Measurements from ENCODE around the gene CSK.

CSK gene

DNA sequence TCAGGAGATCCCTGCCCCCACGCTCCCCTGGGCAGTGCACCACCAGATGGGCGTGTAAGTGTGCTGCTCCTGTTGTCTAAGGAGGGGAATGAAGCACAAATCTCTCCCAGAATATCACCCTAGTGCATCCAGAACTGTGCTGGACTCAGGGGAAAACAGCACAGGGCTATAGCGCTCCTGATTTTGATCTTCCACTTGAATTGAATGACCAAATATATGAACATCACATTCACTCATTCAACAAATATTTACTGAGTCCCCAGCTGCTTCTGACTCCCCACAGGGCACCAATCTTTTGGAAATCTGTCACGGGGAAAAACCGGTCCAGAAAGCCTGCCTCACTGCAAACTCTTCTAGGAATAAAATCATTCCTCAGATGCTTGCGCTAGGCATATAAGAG lies 47.0 kb downstream of the CSK start:
- no peak for DNase-seq

DNA sequence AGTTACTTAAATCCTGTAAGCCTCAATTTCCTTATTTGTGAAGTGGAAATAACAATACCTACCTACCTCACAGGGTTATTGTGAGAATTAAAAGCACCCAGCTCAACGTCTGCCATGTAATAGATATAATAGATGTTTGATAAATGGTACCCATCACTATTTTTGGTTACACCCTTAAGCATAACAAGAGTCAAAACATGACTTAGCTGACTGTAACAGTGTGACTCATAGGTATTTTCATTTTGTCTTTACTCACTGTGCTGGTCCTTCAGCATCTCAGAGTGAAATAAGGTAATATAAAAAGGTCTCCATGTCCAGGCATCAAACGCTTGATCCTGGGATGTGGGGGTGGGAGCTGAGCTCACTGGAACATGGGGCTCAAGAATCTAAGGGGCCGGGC lies 47.6 kb downstream of the CSK start:
- no peak for DNase-seq

DNA sequence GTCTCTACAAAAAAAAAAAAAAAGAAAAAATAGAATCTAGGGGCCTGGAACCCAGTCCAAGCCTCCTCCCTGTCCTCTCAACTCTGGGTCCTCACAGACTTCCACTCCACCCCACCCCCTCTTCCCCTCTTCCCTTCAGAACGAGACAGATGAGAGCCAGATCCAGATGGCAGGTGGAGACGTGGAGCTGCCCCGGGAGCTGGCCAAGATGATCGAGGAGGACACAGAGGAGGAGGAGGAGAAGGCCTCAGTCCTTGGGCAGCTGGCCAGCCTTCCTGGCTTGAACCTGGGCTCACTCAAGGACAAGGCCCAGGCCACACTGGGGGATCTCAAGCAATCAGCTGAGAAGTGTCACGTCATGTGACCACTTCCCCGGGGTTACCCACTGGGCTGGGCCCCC lies 48.1 kb downstream of the CSK start:
- no peak for DNase-seq

DNA sequence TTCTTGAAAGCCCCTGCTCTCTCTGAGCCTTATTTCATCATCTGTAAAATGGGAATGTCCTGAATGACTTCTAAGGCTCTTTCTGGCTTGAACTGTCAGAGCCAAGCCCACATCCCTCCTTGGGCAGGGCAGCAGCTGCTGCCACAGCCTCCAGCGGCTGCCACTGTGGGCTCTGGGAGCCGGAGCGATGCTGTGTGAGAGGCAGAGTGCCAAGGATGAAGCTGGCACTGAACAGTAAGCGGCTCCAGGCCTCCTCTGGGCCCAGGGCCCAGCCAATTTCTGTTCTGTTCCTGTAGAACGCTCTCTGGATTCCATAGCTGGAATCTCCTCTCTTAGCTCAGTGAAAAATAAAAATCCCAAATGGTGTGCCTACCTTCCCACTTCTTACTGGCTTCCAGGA lies 49.0 kb downstream of the CSK start:
- DNase-seq, result no peak

DNA sequence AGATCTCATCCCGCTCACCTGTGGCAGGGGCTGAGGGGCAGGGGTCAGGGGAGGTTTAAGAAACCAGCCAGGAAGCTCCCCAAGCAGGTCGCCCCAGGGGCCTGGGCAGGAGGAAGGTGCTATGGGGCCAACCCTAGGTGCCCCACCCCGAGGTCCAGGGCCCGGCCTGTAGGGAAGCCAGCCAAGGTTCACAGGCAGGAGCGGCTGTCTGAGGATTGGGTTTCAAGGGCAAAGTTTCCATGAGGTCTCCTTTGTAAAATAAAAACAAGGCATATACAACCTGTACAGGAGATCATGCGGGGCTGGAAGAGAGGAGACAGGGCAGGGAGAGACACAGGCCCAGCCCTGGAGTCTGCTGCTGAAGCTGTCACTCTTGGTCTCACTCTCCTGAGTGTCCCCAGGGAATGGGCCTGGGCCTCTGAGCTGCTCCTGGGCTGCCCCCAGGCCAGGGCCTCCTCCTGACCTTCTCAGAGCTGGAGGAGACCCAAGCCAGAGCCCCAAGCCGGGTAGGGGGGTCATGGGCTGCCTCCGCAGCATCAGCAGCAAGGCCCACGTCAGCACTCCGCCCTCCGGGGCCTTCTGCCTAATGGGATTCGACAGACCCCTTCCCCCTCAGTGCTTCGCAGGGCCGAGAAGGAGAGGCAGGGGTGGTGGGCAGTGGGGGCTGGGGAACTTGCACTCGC lies 50.1 kb downstream of the CSK start:
- no peak for DNase-seq

DNA sequence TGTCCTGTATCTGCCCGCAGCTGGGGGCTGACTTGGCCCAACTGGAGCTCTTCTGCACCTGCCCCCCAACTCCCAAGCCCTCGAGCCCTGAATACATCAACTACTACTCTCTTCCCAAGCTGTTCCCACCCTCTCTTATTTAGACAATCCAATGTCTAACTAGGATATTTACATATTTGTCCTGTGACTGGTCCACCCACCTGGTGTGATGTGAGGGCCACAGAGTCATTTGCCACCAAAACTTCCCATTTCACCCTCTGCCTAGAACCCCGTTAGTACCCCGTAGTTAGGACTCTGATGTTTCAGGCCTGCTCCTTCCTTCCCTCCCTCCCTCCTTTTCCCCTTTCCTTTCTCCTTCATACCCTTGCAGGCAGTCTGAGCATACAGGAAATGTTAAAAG lies 50.9 kb downstream of the CSK start:
- DNase-seq, result no peak

DNA sequence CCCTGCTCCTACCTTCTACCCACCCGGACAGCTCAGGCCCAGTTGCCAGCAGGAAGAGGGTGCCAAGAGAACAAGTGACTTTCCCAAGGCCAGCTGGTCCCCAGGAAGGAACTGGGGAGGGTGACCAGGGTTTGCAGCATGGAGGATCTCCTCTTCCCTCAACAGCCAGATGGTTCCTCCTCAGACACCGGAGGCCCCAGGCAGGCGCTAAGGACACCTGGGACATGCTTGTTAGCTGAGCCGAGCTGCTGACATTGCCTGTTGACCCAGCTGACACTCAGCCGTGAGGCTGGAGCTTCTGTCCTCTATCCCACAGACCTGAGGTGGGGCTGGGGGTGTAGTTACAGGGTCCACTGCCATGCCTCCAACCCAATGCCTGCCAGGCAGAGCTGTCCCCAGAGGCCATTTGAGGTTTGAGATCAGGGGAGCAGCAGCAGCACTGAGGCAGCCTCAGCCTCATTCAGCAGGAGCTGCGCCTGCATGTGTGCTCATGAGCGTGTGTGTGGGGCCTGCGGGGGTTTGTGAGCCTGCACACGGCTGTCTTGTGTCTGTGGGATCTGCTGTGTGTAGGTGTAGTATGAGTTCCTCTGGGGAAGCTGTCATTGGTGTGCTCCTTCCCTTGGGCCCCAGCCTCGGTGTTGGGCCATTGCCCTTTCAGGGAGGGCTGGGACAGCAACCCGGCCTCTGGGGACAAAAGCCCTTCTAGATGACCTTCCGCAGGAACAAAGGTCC lies 51.7 kb downstream of the CSK start:
- peak; percentile 54 for DNase-seq

DNA sequence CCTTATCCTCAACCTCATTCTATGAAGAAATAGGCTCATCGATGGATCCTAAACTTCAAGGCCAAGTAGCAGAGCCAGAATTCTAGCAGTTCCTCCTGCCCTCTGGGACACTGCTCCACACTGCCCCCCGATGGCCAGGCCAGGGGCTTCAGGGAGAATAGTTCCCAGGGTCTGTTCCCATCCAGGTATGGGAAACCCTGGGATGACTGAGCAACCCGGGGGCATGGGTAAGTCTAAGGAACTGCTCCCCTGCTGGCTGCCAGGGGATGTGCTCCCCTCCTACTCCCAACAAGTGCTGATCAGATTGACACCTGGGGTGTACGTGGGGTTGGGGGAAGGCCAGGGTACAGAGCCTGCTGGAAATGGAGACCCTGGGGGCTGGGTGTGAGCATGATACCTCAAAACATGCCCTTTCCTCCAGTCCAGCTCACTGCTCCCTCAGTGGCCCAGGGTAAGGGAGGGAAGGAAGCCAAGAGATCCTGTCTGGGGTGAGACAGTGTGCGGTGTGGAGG lies 53.5 kb downstream of the CSK start:
- DNase-seq, result no peak

DNA sequence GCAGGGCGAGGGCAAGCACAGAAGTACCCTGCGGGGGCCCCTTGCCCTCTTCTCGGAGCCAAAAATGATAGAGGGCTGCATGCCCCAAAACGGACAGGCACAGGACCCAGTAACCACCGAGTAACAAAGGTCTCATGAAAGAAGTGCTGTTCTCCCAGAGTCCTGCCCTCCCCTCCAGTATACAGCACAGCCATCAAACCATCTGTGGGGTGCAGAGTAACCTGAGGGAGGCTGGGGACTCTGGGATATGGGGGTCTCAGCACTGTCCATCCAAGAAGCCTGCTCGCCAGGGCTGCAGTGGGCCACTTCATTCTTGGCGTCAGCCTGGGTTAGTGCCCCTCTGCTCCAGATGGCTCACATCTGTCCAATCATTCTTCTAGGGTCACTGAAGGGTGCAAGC lies 55.0 kb downstream of the CSK start:
- no peak for DNase-seq

DNA sequence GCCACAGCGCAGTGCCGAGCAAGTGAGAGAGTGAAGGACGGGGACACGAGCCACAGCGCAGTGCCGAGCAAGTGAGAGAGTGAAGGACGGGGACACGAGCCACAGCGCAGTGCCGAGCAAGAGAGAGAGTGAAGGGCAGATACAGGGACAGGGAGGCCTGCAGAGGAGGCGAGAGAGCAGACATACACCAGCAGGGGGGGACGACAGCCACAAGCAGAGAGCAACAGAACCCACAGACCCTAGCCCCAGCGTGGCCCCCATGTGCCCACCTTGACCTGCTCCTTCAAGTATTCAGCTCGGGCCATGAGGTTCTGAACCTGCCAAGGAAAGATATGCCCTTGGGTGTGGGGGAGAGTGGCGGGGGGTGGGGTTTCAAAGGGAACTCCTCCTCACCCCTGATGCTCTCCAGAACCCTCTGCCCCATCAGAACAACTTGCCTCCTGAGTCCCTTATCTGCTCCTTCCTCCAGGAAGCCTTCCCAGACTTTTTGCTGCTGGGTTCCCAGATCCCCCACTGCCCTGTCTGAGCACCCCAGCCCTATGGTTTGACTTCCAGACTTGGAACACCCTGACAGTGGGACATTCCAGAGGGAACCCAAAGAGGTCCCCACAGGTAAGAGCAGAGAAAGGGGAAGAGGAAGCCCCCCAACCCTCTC lies 55.7 kb downstream of the CSK start:
- DNase-seq, result no peak

DNA sequence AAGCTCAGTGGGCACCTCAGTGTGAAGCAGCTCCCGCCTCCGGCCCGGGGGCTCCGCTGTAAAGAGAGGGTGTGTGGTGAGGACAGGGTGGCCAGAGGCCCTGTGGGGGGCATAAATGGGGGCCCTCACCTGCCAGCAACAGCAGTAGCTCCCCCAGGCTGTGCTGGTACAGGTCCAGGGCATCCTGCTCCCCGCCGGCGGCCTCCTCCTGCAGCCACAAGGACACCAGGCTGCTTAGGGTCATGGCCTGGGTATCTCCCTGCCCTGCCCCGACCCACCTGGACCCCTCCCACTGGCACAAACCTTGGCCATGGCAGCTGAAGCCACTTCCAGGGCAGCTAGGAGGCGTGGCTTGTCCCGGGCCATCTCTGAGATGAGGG lies 56.2 kb downstream of the CSK start:
- DNase-seq, result no peak

DNA sequence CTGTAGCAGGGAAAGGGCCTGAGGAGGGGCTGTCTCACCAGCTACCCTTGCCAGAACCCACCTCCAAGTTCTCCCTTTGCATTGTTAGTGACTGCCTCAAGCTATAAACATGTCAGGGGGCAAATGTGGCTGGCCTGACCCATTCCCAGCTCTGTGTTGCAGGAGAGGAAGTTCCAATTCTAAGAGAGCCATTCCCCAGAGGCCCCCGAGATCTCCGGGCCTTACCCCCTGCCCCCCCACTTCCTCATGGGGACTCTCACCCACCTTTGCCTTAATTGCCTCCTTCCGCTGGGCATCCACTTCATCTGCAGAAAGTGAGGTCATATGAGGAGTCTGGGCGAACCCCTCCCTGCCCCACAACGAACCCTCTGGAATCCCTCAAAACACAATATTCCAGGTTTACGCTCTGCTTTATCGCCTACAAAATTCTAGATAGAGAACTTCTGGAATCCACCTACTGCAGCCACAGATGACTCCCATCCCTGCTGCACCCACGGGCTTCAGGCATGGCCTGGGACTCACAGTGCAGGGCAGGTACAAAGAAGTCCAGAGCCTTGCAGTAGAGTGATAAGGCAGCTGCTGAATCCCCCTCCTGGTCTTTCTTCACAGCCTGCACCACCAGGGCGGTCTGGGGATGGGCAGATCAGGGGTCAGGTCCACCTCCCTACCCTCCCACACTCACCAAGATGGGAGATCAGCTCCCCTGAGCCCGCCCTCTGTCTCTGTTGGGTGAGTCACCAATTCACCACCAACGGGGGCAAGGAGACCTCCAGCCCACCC lies 57.1 kb downstream of the CSK start:
- no peak for DNase-seq

DNA sequence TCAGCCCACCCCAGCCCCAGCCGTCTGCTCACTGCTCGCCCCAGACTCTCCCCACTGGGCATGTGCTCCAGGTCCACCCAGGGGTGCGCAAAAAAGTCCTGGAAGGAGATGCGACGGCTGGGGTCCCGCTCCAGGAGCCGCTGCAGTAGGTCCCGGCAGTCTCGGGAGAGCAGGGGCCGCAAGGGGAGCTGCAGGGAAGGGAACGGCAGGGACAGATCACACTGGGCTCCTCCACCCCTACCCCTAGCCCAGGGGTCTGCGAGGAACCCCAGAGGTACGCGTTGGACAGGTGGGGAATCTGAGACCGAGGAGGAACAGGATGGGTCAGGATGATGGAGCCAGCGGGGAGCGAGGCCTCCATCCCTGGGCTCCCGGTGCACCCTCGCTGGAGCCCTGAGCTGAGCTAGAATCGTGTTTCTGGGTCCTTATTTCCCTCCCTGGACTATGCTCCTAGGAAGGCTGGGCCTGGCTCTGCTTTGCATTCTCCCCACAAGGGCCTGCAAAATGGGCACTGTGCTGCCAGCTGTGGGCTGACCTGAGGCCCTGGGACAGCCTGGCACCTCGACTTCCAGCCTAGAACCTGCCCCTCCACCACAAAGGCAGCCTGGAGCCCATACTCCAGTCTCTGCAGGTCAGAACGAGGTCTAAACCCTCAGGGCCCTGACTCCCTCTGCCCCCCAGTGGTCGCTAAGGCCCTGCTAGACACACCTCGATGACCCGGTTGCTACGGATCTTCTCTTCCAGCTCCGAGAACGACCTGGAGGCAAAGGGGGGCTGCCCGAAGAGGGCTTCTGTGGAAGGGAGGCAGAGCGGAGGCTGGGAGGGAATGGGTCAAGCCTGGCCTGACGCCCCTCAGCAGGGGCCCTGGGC lies 57.9 kb downstream of the CSK start:
- no peak for DNase-seq

DNA sequence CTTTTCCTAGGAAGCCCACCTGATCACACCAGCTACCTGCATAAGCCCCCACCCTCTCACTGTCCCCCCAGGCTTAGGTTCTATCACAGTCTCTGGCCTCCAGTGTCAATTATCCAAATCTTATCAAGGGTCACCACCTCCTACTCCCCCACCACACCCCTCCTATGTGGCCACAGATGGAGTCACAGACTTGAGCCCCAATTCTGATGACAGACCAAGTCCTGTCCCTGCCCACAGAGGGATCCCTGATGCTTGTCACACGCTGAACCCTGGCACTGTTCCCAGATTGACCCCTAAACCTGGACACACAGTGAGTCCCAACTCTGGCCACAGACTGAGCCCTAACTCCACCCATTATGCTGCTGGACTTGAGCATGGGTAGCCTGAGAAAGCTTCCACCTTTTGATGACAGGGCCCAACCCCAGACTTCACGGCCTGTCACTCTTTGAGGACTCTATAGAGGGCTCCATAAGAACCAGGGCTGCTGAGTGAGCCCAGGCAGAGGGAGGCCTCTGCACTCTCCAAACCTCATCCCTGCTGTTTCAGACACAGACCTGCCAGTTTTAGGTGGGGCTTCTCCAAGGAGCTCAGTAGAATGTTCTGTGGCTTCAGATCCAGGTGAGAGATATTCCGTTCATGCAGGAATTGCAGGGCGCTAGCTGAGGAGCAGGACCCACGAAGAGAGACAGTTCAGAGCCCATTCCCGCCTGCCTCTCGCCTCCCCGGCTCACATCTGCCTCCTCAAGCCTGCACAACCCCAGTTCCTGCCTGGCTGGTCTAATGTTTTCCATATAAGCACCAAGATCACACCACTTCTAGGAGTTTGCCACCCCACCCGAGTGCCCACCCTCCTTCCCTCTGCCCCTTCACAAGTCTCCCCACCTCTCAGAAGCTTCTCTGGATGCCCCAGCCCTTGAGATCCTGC lies 59.2 kb downstream of the CSK start:
- no peak for DNase-seq

DNA sequence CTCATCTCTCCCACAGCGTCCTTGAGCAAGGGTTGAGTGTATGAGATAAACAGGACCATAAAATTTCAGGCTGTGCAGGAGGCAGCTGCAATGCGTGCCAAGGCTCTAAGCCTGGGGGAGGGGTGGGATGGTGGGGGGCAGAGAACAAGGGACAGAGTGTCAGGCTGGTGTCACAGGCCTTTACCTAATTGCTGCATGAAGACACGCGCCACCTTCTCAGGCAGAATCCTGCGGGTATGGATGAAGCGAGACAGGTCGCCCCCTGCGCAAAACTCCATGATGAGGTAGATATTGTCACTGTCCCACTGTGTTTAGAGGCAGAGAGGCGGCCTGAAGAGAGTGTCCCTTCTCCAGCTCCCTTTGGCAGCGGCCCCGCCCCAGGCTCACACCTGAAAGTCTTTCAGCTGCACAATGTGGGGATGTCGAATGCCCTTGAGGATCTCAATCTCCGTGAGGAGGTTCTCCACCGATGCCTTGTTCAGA lies 60.1 kb downstream of the CSK start:
- no peak for DNase-seq

DNA sequence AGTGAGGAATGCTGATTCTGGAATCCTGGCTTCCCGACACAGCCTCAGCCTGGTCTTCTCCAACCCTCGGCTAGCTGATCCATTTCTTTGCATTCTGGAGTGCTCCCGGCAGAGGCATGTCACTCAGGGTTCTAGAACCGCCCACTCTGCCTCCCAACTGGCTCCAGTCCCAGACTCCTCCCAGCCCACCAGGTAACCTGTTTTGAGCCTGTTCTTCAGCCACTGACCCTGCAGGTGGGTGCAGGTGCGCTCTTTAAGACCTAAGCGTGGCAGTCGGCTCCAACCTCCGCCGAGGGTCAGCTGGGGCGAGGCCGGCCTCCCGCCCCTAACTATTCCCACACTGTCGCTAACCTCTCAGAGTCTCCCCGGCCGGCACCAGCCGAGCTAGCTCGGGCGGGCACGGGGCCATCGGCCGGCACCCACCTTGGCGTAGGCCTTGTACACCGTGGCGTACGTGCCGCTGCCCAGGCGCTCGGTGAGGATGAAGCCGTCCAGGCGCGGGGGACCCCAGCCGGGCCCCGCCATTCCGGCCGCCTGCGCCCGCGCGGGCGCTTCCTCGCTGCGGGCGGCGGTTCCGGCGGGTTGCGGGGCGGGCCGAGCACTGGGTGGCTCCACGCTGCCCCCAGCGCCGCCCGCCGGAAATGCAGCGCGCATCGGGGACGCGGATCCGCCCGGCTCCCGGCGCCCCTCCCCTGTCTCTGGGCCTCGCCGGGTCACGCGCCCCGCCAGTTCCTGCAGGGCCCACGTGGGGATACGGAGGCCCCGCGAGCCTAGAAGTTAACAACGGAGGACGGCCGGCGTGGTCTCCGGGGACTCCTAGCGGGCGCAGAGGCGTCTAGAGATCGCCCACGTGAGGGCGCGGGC lies 60.9 kb downstream of the CSK start, which contains the start of gene ULK3:
TSS of gene ULK3 (minus strand) at position 576 of the 864 bp plus-strand sequence. CDS start at position 525, 51 bp downstream.
- DNase-seq, result peak; percentile 95

DNA sequence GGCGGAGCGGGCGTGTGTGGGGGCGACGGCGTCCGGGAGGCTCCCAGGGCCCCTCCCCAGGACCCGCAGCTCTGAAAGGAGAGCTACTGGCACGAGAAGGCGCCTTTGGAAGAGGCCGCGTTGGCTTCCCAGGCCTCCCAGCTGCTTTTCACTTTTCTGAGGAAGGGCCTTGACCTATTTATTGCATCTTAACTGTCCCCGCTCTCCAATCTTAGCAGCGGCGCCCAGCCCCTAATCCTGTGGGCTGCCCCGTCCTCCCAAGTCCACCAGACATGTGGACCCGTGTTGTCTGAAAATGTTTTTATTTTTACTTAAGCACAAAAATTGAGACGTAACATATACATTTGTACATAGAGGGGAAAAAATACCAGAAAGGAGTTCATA lies 61.6 kb downstream of the CSK start:
- DNase-seq, result no peak

DNA sequence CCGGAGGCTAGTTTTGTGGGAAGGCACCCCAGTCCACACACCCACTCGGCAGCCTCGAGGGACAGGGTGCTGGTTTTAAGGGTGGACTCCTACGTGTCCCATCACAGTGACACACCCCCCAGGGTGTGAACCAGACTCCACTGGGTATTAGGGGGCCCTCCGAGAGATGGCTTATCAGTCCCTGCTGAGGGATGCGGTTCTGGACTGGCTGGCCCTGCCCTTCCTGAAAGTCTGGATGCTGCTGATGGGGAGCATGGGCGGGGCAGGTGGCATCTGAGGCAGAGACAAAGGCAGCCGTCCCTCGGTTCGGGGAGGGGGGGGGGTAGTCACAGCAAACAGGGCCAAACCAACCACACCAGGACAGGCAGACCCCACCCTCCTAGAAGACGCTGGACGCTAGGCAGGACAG lies 62.0 kb downstream of the CSK start:
- DNase-seq, result no peak

DNA sequence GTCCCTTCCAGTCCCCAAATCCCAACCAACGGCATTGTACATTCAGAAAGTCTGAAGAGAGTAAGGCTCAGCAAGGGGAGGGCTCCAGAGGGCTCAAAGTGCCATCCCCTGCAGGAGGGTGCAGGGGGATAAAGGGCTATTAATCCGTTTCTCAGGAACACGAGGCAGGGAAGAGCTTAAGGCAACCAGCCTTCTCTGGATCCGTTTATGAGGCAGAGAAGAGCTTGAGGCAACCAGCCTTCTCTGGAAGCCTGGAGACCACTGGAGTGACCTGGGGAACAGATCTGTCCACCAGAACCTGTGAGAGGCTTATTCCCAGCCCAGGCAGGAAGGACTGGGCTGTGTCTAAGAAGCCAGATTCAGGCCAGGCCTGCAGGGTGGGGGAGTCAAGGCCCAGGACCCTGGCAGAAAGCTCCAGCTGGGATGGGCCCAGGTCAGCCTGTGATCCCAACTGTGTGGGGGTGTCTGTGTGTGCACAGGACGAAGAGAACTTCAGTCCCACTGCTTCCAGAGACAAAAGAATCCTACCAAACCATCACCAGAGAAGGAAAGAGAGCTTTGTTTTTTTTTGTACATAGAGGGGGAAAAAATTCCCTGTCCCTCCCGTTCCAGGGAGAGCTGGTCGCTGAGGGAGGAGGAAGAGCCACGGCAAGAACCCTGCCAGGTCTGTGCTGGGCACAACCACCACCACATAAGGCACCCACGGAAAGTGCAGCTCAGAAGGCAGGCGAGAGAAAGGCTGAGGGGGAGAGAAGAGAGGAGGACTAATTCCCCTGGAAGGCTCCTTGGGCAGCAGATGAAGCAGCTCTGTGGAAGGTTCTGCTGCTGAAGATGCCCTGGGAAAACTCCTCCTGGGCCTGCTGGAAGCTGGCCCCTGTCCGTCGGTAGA lies 62.7 kb downstream of the CSK start:
- DNase-seq, result no peak
